Measurements from ENCODE around the gene TNPO3.

The TNPO3 gene

GRCh38 chr7:128937647-128938543, 117.0 kb downstream of the TNPO3 start, which contains the start of gene IRF5:
Gene IRF5 (plus strand): TSS chr7:128937927. CDS start chr7:128942082, 4,155 bp downstream.
- peak; percentile 88 for DNase-seq

GRCh38 chr7:128937271-128937646, 117.7 kb downstream of the TNPO3 start:
- DNase-seq, result no peak

- no peak for DNase-seq
These were observed 118.1 kb downstream of the TNPO3 start for GRCh38 chr7:128936798-128937197.

- no peak for DNase-seq
These were observed 119.6 kb downstream of the TNPO3 start for GRCh38 chr7:128935342-128935730.

- DNase-seq, result no peak
These were observed 120.3 kb downstream of the TNPO3 start for GRCh38 chr7:128934361-128935341.

- no peak for DNase-seq
These were observed 121.6 kb downstream of the TNPO3 start for GRCh38 chr7:128933180-128933891.

GRCh38 chr7:128932862-128933179, 122.1 kb downstream of the TNPO3 start:
- no peak for DNase-seq

GRCh38 chr7:128931965-128932861, 122.7 kb downstream of the TNPO3 start:
- DNase-seq, result no peak

GRCh38 chr7:128931190-128931798, 123.6 kb downstream of the TNPO3 start:
- DNase-seq, result no peak

- DNase-seq, result no peak
These were observed 125.8 kb downstream of the TNPO3 start for GRCh38 chr7:128928882-128929788.

GRCh38 chr7:128928159-128928813, 126.6 kb downstream of the TNPO3 start:
- DNase-seq, result no peak

- no peak for DNase-seq
These were observed 130.0 kb downstream of the TNPO3 start for GRCh38 chr7:128924707-128925588.

GRCh38 chr7:128923411-128923800, 131.5 kb downstream of the TNPO3 start:
- no peak for DNase-seq

- peak; percentile 48 for DNase-seq
These were observed 132.2 kb downstream of the TNPO3 start for GRCh38 chr7:128922496-128923410.

- DNase-seq, result no peak
These were observed 133.0 kb downstream of the TNPO3 start for GRCh38 chr7:128921866-128922440.

- no peak for DNase-seq
These were observed 133.9 kb downstream of the TNPO3 start for GRCh38 chr7:128920913-128921582.

Measured in DMS53 (cell line).